H9 (cell line): Measurements from ENCODE around the gene AIF1L. TPM values are rescaled to one million over a fixed set of nuclear protein-coding genes. Genes with fewer than 3 reads are reported as not detected.

Experiments used
- DNase-seq: peaks from one replicate; pipeline ENCODE4 v3.0.0-alpha.2; 2017
- H2AFZ ChIP-seq: one replicate; pipeline ENCODE4 v1.6.1; 2013; ENCODE audit warnings: mild to moderate bottlenecking, low read length, control low read depth, moderate library complexity
- H2AK5ac ChIP-seq: 2 replicates; pipeline ENCODE4 v1.6.1; 2013; ENCODE audit warnings: low read length, control low read depth, mixed read lengths; ENCODE audit not compliant: insufficient read length
- H2BK120ac ChIP-seq: one replicate; pipeline ENCODE4 v1.6.1; 2013; ENCODE audit warnings: low read depth, mild to moderate bottlenecking, low read length, control low read depth, inconsistent platforms; ENCODE audit not compliant: poor library complexity, severe bottlenecking
- H2BK12ac ChIP-seq: 2 replicates; pipeline ENCODE4 v1.6.1; 2013; ENCODE audit warnings: low read length, control low read depth, mixed read lengths, low read depth; ENCODE audit not compliant: insufficient read length
- H2BK15ac ChIP-seq: 2 replicates; pipeline ENCODE4 v1.6.1; 2013; ENCODE audit warnings: low read depth, low read length, control low read depth
- H2BK20ac ChIP-seq: one replicate; pipeline ENCODE4 v1.6.1; 2013; ENCODE audit warnings: low read depth, mild to moderate bottlenecking, low read length, control low read depth, inconsistent platforms; ENCODE audit not compliant: poor library complexity, severe bottlenecking
- H2BK5ac ChIP-seq: 2 replicates; pipeline ENCODE4 v1.6.1; 2013; ENCODE audit warnings: low read length, control low read depth, mixed read lengths; ENCODE audit not compliant: insufficient read length
- H3K14ac ChIP-seq: 2 replicates; pipeline ENCODE4 v1.6.1; 2013; ENCODE audit warnings: low read length, control low read depth; ENCODE audit not compliant: insufficient read depth
- H3K18ac ChIP-seq: 2 replicates; pipeline ENCODE4 v1.6.1; 2013; ENCODE audit warnings: low read depth, mild to moderate bottlenecking, mixed read lengths, low read length, control low read depth; ENCODE audit not compliant: insufficient read length
- H3K23ac ChIP-seq: 2 replicates; pipeline ENCODE4 v1.6.1; 2013; ENCODE audit warnings: low read length, control low read depth, mixed read lengths, low read depth; ENCODE audit not compliant: insufficient read length
- H3K23me2 ChIP-seq: 2 replicates; pipeline ENCODE4 v1.6.1; 2013; ENCODE audit warnings: low read depth, mild to moderate bottlenecking, mixed read lengths, low read length, control low read depth; ENCODE audit not compliant: insufficient read length, poor library complexity, severe bottlenecking
- H3K27ac ChIP-seq: 2 replicates; pipeline ENCODE4 v1.5.1; 2013; ENCODE audit warnings: low read length, control low read depth, mixed read lengths, low read depth; ENCODE audit not compliant: insufficient read length
- H3K27me3 ChIP-seq: 2 replicates; pipeline ENCODE4 v1.6.1; 2013; ENCODE audit warnings: low read length, control low read depth, inconsistent platforms; ENCODE audit not compliant: insufficient read depth
- H3K4ac ChIP-seq: 2 replicates; pipeline ENCODE4 v1.6.1; 2013; ENCODE audit warnings: low read depth, mild to moderate bottlenecking, control low read depth, inconsistent platforms, low read length, moderate library complexity
- H3K4me1 ChIP-seq: 2 replicates; pipeline ENCODE4 v1.6.1; 2013; ENCODE audit warnings: low read length, control low read depth, inconsistent platforms; ENCODE audit not compliant: insufficient read depth
- H3K4me2 ChIP-seq: 2 replicates; pipeline ENCODE4 v1.6.1; 2013; ENCODE audit warnings: low read length, control low read depth, mixed read lengths; ENCODE audit not compliant: insufficient read length, insufficient read depth
- H3K56ac ChIP-seq: 2 replicates; pipeline ENCODE4 v1.6.1; 2013; ENCODE audit warnings: low read depth, mild to moderate bottlenecking, mixed read lengths, low read length, control low read depth; ENCODE audit not compliant: insufficient read length
- H3K79me1 ChIP-seq: 2 replicates; pipeline ENCODE4 v1.6.1; 2013; ENCODE audit warnings: low read depth, mild to moderate bottlenecking, moderate library complexity, low read length, control low read depth, inconsistent platforms; ENCODE audit not compliant: insufficient read depth, poor library complexity, severe bottlenecking
- H3K79me2 ChIP-seq: 2 replicates; pipeline ENCODE4 v1.6.1; 2013; ENCODE audit warnings: low read length, control low read depth, inconsistent platforms; ENCODE audit not compliant: insufficient read depth
- H3K9ac ChIP-seq: 2 replicates; pipeline ENCODE4 v1.6.1; 2013; ENCODE audit warnings: low read length, control low read depth, mixed read lengths; ENCODE audit not compliant: insufficient read length; ENCODE audit errors: extremely low read depth
- H3K9me3 ChIP-seq: one replicate; pipeline ENCODE4 v1.6.1; 2013; ENCODE audit warnings: low read depth, low read length, inconsistent platforms; ENCODE audit not compliant: control insufficient read depth
- H3T11ph ChIP-seq: one replicate; pipeline ENCODE4 v1.6.1; 2013; ENCODE audit warnings: mild to moderate bottlenecking, low read length, control low read depth, inconsistent platforms
- H4K20me1 ChIP-seq: one replicate; pipeline ENCODE4 v1.6.1; 2013; ENCODE audit not compliant: control insufficient read depth, insufficient read length, insufficient read depth
- H4K5ac ChIP-seq: 2 replicates; pipeline ENCODE4 v1.6.1; 2013; ENCODE audit warnings: low read depth, mild to moderate bottlenecking, mixed read lengths, low read length, control low read depth; ENCODE audit not compliant: insufficient read length
- H4K8ac ChIP-seq: replicated peaks from 2 replicates; pipeline ENCODE4 v1.6.1; 2013; ENCODE audit warnings: low read length, control low read depth, mixed read lengths, low read depth; ENCODE audit not compliant: insufficient read length
- H4K91ac ChIP-seq: 2 replicates; pipeline ENCODE4 v1.6.1; 2013; ENCODE audit warnings: low read depth, mild to moderate bottlenecking, moderate library complexity, mixed read lengths, low read length, control low read depth; ENCODE audit not compliant: insufficient read length
- H3K27ac Mint-ChIP-seq, 3 experiments: 2 replicates in 2 of 3; 3 replicates in 1 of 3; pipeline ENCODE4 v1.8.0; 2020 to 2021; ENCODE audit warnings: mixed read lengths in 3 of 3, mild to moderate bottlenecking in 1 of 3, moderate library complexity in 1 of 3
- H3K27me3 Mint-ChIP-seq: 2 replicates; pipeline ENCODE4 v1.8.0; 2021; ENCODE audit warnings: low read depth, mild to moderate bottlenecking, moderate library complexity, mixed read lengths
- H3K36me3 Mint-ChIP-seq, 3 experiments: 2 replicates in 2 of 3; 3 replicates in 1 of 3; pipeline ENCODE4 v1.8.0; 2020 to 2021; ENCODE audit warnings: low read depth in 3 of 3, mixed read lengths in 3 of 3; ENCODE audit not compliant: insufficient read depth in 1 of 3
- H3K4me1 Mint-ChIP-seq, 2 experiments: 2 replicates each; pipeline ENCODE4 v1.8.0; 2020; ENCODE audit warnings: mixed read lengths in 2 of 2
- H3K4me3 Mint-ChIP-seq, 2 experiments: 2 replicates in 1 of 2; 3 replicates in 1 of 2; pipeline ENCODE4 v1.8.0; 2020 to 2021; ENCODE audit warnings: mild to moderate bottlenecking in 2 of 2, mixed read lengths in 2 of 2, moderate library complexity in 1 of 2
- H3K9me3 Mint-ChIP-seq, 2 experiments: 2 replicates in 1 of 2; 3 replicates in 1 of 2; pipeline ENCODE4 v1.8.0; 2020; ENCODE audit warnings: mild to moderate bottlenecking in 2 of 2, mixed read lengths in 2 of 2, moderate library complexity in 1 of 2
- WGBS: extraction: QIAGEN DNeasy Blood & Tissue Kit; methylation state at CpG from one replicate; pipeline ENCODE4 v1.1.7; 2013; ENCODE audit warnings: missing lambda C conversion rate, low lambda C conversion rate, mixed read lengths; ENCODE audit not compliant: insufficient read length; ENCODE audit errors: extremely low coverage; 5-methylcytosine and 5-hydroxymethylcytosine counted together
- total RNA-seq: library from RNA; stranded (reverse); gene quantifications from 2 replicates; pipeline ENCODE4 v1.2.1, GENCODE V29; 2021
- TF ChIP-seq, protein P1 (sequence below): fragments of 200-600 bp; sonication (generic); conservative IDR thresholded peaks from 3 replicates; pipeline ENCODE4 v1.8.0; 2021; ENCODE audit warnings: antibody characterized with exemption, mild to moderate bottlenecking

Gene AIF1L
- total RNA-seq, 1 experiment from 2014 or later = 122 TPM

DNA sequence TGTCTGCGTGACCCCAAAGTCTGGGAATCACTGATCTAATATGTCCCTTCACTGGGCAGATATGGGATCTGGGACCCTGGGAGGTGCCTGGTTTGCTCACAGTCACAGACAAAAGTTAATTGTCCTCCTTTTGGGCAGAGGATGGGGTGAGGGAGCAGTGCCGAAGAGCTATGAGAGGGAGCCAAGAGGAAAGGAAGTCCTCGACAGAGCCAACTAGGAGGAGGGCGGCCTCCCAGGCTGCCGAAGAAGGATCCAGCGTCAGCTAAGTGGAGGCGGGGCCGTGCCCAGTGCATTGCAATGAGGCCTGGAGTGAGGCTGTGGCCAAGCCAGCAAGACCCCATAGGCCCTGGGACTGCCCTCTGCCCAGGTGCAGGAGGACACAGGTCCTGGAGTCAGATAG lies 11.4 kb downstream of the AIF1L start:
- TF ChIP-seq, protein P1, sequence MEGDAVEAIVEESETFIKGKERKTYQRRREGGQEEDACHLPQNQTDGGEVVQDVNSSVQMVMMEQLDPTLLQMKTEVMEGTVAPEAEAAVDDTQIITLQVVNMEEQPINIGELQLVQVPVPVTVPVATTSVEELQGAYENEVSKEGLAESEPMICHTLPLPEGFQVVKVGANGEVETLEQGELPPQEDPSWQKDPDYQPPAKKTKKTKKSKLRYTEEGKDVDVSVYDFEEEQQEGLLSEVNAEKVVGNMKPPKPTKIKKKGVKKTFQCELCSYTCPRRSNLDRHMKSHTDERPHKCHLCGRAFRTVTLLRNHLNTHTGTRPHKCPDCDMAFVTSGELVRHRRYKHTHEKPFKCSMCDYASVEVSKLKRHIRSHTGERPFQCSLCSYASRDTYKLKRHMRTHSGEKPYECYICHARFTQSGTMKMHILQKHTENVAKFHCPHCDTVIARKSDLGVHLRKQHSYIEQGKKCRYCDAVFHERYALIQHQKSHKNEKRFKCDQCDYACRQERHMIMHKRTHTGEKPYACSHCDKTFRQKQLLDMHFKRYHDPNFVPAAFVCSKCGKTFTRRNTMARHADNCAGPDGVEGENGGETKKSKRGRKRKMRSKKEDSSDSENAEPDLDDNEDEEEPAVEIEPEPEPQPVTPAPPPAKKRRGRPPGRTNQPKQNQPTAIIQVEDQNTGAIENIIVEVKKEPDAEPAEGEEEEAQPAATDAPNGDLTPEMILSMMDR = no peak
- H2BK12ac ChIP-seq = no peak overlapping the region
- H2BK15ac ChIP-seq = no peak overlapping the region
- no peaks in the 10 kb centered on the region for H3K27me3 Mint-ChIP-seq
- H3K4me2 ChIP-seq = no peak overlapping the region
- no peak overlapping the region for H3K4me3 Mint-ChIP-seq
- peaks cover 40 to 49% of the 10 kb centered on the region in 2 experiments for H3K4me1 Mint-ChIP-seq
- peaks cover 2% of the 10 kb centered on the region for H4K20me1 ChIP-seq
- no peaks in the 10 kb centered on the region for H3K79me2 ChIP-seq
- no peak overlapping the region for H4K5ac ChIP-seq
- H3K14ac ChIP-seq = no peak overlapping the region
- H2AK5ac ChIP-seq = no peak overlapping the region
- H4K91ac ChIP-seq = no peak overlapping the region
- H3K27me3 ChIP-seq = no peaks in the 10 kb centered on the region
- no peak overlapping the region for H2AFZ ChIP-seq
- no peak overlapping the region for H3K23ac ChIP-seq
- H3K56ac ChIP-seq = no peak overlapping the region
- no peak overlapping the region for H3K27ac ChIP-seq
- H3K27ac Mint-ChIP-seq = peak overlapping the region; percentile 49 to 89 (median 55); a peak in 4 of 7 replicates
- no peaks in the 10 kb centered on the region for H3K9me3 ChIP-seq
- DNase-seq = no peak
- no peak overlapping the region for H2BK5ac ChIP-seq
- H3K4ac ChIP-seq = no peak overlapping the region
- no peaks in the 10 kb centered on the region for H3K79me1 ChIP-seq
- H3K18ac ChIP-seq = no peak overlapping the region
- H4K8ac ChIP-seq = no peak overlapping the region
- peaks cover 6% of the 10 kb centered on the region; the same call in 1 of the 2 replicates for H3K4me1 ChIP-seq
- H3K9ac ChIP-seq = no peak overlapping the region
- no peak overlapping the region for H3T11ph ChIP-seq
- WGBS = no CpG with 5 or more reads among the region's 8 CpGs
- peaks cover 41 to 70% (median 44%) of the 10 kb centered on the region in 3 experiments for H3K36me3 Mint-ChIP-seq
- no peaks in the 10 kb centered on the region; a peak in 1 of 5 replicates for H3K9me3 Mint-ChIP-seq
- H2BK20ac ChIP-seq = no peak overlapping the region
- H2BK120ac ChIP-seq = no peak overlapping the region
- H3K23me2 ChIP-seq = no peaks in the 10 kb centered on the region
